ACHN (cell line): ENCODE data around the gene ARPC1A.
"Not testable (repeated sequence)": the region's sequence is repeated elsewhere in the genome, so short reads cannot be mapped to it uniquely, and the experiment has no call there.

Experiments
- DNase-seq: peaks from one replicate; pipeline ENCODE4 v3.0.0-alpha.2; 2015
- in situ Hi-C: cut with HindIII; loops from 2 replicates; pipeline ENCODE4 v1.10.0; 2017; ENCODE audit warnings: low sequenced_read_pairs, low pct_ligation_motif_present, low pct_unique_long_range_greater_than_20kb

ARPC1A gene

DNA sequence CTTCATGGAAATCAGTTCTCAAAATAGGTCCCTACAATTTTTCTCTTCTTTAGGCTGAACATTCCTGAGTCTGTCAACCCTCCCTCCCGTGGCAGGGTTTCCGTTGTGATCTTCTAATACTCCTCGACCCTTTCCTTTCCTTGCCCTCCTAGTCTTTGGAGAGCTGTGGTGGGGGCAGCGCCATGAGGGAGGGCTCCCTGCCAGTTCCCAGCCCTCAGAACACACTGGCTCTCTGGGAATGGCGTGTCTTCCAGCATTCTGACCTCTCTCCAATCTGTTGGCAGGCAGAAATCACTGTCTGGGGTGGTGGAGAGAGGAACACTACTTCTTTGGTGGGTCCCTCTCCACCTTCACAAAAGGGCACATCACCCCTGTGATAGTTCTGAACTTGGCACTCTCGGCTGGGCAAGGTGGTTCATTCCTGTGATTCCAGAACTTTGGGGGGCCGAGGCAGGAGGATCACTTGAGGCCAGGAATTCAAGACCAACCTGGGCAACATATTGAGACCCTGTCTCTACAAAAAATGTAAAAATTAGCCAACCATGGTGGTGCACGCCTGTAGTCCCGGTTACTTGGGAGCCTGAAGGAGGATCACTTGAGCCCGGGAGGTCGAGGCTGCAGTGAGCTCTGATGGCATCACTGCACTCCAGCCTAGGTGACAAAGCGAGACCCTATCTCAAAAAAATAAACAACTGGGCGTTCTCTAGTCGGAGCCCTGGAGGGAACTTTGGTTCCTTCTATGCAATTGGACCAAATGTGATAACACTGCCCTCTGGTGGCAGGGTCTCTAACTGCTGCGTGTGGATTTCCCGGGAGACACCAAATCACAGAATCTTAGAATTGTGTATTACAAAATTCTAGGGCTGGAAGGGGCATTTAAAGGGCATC lies 13.1 kb upstream of the ARPC1A start:
- in situ Hi-C loops = loop anchor here (25.0 kb wide), 1 partner anchor 250 kb away; no protein-coding TSS in a partner anchor
- DNase-seq = peak; percentile 80

DNA sequence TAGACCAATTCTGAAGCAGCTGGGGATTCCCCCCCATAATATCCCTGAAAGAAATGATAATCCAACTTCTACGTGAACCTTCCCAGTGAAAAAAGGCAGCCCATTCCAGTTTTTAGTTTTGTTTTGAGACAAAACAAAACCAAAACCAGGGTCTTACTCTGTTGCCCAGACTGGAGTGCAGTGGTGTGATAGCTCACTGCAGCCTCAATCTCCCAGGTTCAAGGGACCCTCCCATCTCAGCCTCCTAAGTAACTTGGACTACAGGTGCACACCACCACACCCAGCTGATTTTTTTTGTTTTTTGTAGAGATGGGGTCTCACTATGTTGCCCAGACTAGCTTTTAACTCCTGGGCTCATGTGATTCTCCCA lies 12.5 kb upstream of the ARPC1A start:
- no peak for DNase-seq
- in situ Hi-C loops = loop anchor here (25.0 kb wide), 1 partner anchor 251 kb away; no protein-coding TSS in a partner anchor

DNA sequence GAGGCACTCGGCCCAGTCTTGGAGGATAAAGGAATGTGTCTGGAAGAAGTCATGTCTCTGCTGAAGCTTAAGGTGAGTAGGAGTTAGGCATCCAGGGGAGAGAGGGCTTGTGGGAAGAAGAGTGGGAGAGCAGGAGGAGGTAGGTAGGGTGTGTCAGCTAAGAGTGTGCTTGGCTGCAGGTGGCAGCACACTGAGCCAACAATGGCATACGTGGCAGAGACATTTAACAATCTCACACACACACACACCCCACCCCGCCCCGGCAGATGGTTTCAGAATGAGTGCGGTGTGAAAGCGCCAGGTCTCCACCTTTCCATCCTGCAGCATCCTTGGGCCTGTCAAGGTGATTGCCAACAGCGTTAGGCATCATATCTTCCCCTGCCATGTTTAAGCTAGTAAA lies 11.2 kb upstream of the ARPC1A start:
- no peak for DNase-seq
- in situ Hi-C loops = loop anchor here (25.0 kb wide), 1 partner anchor 252 kb away; no protein-coding TSS in a partner anchor

DNA sequence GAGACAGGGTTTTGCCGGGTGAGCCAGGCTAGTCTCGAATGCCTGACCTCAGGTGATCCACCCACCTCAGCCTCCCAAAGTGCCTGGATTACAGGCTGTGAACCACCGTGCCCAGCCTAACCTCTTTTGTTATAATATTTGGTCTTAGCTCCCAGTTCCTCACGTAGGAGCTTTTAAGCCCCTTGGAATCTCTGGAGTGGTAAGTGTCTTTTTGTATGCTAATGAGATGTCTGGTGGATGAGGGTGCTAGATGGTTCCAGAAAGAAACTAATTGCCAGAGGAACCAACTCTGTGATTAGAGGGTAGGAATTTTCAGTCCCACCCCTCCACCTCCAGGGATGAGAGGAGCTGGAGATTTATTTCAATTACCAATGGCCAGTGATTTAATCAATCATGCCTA lies 5.3 kb upstream of the ARPC1A start:
- no peak for DNase-seq
- in situ Hi-C loops = loop anchor here (25.0 kb wide), 1 partner anchor 258 kb away; no protein-coding TSS in a partner anchor

DNA sequence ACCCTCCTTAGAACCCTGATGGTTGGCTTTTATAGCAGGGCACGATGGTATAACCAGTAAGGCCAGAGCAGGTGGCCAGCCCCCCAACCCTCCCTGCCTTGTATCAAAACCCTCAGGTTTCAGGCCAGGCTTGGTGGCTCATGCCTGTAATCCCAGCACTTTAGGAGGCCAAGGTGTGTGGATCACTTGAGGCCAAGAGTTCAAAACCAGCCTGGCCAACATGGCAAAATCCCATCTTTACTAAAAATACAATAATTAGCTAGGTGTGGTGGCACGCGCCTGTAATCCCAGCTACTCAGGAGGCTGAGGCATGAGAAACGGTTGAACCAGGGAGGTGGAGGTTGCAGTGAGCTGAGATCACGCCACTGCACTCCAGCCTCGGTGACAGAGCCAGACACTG lies 3.0 kb upstream of the ARPC1A start:
- in situ Hi-C loops = loop anchor here (25.0 kb wide), 1 partner anchor 260 kb away; no protein-coding TSS in a partner anchor
- not testable (repeated sequence) for DNase-seq

DNA sequence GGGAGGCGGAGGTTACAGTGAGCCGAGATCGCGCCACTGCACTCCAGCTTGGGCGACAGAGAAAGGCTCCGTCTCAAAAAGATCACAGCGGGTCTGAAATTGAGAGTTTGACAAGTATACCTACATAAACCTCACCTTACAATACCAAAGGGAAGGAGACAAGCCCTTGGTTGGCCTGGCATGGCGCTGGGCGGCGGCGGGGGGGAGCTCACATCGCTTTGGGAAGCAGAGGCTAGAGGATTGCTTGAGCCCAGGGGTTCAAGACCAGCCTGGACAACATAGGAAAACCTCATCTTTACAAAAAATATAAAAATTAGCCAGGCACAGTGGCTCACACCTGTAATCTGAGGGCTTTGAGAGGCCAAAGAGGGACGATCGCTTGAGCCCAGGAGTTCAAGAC lies 1.1 kb upstream of the ARPC1A start:
- no peak for DNase-seq
- in situ Hi-C loops = loop anchor here (25.0 kb wide), 1 partner anchor 262 kb away; no protein-coding TSS in a partner anchor

DNA sequence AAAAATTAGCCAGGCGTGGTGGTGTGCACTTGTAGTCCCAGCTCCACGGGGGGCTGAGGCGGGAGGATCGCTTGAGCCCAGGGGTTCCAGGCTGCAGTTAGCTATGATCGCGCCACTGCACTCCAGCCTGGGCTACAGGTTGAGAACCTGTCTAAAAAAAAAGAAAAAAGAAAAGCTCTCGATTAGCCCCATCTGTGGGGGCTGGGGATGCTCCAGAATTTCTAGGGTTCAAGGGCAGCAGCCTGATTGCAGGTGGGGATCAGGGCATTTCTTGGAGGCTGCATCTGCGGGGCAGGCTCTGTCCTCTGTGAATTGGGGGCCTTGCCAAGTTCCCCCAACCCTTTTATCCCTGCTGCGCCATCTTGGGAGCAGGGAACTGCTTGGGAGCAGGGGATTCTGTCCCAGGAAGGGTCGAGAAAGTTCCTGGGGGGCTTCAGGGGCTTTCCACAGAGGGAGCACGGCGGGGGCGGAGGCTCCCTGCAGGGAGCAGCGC lies 651 bp upstream of the ARPC1A start:
- no peak for DNase-seq
- in situ Hi-C loops = no loop called here

DNA sequence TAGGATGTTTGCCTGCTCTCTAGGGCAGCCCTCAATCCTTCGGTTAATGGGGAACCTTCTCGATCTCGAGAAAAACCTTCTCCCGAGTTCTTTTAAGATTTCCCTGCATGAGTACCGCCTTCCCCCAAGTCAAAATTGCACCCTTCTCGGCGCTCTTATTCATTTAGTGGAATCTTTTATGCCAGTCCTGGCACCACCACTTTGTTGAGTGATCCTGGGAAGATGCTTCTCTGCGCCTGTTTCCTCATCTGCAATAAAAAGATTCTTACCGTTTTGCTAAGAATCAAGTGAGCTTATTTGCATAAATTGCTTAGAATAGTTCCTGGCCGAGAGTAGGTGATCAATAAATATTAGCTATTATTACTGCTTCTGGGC lies 697 bp downstream of the ARPC1A start:
- in situ Hi-C loops = no loop called here
- DNase-seq = peak; percentile 12

DNA sequence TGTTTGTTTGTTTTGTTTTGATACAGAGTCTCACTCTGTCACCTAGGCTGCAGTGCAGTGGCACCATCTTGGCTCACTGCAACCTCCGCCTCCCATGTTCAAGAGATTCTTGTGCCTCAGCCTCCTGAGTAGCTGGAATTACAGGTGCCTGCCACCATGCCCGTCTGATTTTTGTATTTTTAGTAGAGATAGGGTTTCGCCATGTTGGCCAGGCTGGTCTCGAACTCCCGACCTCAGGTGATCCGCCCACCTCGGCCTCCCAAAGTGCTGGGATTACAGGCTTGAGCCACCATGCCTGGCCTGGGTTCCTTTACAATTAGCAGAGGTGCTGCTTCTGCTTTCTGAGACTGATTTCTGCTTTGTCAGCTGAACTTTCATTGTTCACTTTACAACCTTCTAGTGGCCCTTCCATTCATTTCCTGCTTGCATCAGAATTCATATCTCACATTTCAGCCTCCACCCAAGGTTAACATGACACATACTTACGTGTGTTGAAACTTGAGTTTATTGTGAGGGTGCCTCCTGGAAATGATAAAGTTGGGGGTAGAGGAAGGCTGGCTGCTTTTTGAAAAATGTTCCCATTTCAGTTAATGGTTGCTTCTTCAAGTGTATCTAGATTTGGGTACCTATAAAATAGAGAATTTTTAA lies 4.7 kb downstream of the ARPC1A start:
- in situ Hi-C loops = not testable (repeated sequence)
- DNase-seq = peak; percentile 42

DNA sequence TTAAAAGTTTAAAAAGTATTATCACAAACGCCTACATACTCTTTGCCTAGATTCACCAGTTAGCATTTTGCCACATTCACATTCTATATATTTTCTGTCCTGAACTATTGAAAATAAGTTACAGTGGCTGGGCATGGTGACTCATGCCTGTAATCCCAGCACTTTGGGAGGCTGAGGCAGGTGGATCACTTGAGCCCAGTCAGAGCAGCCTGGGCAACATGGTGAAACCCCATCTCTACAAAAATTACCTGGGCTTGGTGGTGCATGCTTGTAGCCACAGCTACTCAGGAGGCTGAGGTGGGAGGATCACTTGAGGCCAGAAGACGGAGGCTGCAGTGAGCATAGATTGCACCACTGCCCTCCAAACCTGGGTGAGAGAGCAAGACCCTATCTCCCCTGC lies 5.3 kb downstream of the ARPC1A start:
- DNase-seq = peak; percentile 21
- in situ Hi-C loops = no loop called here

DNA sequence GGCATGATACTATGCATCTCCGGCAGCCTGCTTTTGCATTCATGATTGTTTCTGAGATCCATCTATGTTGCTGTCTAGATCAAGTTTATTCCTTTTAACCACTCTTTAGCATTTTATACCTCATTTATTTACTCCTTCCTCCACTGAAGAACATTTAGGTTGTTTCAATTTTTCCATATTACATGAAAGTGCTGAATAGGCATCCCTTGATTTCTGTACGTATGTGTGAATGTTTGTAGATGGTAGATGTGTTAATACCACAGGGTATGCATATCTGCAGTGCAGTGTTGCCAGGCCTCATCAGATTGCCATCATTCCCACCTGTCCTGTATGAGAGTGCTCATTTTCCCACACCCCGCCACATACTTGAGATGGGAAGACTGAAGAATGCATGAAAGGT lies 13.9 kb downstream of the ARPC1A start:
- DNase-seq = no peak
- in situ Hi-C loops = no loop called here

DNA sequence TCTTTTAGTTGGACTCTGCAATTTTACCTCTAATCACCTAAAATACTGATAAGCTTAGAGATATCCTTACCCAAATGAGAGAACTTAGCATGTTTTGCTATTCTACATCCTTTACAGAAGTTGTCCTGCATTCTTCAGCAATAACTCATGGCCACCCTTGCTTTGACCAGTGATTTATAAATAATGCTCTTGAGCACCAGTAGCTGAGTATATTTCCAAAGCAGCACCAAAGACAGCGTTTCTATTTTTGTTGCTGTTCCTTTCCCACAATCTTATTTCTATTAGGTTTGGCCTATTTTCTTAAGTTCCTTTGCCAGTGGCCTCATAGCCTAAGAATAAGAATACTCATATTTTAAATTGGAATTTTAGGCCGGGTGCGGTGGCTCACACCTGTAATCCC lies 15.0 kb downstream of the ARPC1A start:
- in situ Hi-C loops = no loop called here
- peak; percentile 36 for DNase-seq

DNA sequence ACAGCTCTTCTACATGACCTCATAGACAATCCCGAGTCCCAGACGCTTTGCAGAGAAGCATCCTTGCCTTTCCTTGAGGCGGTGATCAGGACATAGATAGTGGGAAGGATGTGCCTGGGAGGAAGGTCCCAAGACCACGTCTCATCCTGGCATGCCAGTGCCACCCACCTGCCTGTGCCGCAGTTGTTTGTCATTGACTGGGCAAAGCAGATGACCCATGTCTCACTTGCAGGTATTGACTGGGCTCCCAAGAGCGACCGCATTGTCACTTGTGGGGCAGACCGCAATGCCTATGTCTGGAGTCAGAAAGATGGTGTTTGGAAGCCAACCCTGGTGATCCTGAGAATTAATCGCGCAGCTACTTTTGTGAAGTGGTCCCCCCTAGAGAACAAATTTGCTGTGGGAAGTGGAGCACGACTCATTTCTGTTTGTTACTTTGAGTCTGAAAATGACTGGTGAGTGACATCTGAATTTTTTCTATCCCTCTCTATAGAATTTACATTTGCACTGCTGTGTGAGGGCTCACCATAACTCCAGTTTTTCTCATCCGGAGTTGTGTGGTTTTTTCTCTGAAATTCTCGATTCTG lies 18.5 kb downstream of the ARPC1A start:
- no peak for DNase-seq
- in situ Hi-C loops = no loop called here

DNA sequence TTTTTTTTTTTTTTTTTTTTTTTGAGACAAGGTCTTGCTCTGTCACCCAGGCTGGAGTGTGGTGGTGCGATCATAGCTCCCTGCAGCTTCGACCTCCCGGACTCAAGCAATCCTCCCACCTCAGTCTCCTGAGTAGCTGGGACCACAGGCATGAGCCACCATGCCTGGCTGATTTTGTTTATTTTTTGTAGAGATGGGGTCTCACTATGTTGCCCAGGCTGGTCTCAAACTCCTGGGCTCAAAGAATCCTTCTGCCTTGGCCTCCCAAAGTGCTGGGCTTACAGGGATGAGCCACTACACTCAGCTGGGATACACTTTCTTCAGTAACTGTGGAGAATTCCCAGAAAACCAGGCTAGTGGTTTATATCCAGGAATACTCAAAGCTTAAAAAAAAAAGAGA lies 24.9 kb downstream of the ARPC1A start:
- in situ Hi-C loops, DNase-seq: not testable (repeated sequence)

DNA sequence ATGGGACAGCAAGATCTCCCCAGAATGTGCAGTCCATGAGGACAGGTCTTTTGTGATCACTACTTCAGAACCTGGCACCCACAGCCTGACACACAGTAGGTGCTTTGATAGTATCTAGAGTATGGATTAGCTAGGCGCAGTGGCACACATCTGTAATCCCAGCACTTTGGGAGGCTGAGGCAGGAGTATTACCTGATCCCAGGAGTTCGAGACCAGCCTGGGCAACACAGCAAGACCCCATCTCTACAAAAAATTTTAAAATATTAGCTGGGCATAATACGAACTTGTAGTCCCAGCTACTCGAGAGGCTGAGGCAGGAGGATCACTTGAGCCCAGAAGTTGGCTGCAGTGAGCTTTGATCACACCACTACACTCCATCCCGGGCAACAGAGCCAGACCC lies 26.5 kb downstream of the ARPC1A start:
- in situ Hi-C loops = no loop called here
- no peak for DNase-seq

DNA sequence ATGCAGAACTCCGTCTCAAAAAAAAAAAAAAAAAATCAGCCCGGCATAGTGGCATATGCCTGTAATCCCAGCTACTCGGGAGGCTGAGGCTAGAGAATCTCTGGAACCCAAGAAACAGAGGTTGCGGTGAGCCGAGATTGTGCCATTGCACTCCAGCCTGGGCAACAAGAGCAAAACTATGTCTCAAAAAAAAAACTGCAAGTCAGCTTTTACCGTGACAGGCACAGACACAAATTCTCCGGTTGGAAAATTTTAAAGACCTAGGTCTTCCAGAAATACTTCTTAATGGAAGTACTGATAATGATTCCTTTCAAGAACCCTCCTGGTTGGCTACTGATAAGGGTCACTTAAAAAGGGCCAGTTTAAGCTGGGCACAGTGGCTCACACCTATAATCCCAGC lies 29.4 kb downstream of the ARPC1A start:
- DNase-seq = no peak
- in situ Hi-C loops = no loop called here

DNA sequence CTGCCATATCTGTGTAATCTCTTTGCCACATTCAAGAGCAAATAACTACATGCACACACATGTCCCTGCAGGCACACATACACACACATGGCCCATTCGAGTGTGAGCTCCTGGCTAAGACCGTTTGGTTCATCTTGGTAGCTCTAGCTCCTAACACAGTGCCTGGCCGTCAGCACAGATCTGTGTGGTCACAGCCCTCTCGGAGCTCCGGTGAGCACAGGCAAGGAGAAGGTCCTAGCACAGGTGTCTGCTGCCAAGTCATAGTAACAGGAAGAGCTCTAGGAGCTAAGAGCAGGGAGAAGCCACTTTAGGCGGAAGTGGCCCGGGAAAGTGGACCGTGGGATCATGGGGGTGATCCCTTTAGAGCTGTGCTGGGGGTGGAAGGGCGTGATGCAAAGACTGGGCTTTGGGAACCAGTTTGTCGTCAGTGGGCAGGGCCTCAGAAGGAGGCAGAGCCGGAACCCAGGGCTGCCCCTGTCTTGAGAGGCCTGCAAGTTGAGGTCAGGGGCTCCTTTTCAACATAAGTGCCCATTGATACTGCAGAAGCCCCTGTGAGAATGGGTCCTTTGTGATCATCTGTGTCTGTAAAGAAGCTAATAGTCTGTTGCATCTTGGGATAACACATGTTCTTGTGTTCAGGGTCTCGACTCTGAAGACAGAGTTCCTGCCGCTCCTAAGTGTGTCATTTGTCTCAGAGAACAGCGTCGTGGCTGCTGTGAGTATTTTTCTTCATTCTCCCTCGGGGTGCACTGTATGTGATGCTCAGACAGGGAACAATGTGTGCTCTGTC lies 32.2 kb downstream of the ARPC1A start:
- in situ Hi-C loops = no loop called here

DNA sequence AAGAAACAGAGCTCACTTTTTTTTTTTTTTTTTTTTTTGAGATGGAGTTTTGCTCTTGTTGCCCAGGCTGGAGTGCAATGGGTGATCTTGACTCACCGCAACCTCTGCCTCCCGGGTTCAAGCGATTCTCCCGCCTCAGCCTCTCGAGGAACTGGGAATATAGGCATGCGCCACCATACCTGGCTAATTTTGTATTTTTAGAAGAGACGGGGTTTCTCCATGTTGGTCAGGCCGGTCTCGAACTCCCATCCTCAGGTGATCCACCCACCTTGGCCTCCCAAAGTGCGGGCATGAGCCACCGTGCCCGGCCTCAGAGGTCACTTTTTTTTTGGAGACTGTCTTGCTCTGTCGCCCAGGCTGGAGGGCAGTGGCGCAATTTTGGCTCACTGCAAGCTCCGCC lies 32.8 kb downstream of the ARPC1A start:
- DNase-seq, in situ Hi-C loops: not testable (repeated sequence)

More for the DNA sequence above, 32.2 kb downstream of the ARPC1A start:
- DNase-seq = no peak
